ENCODE data around the gene CTSL.

The CTSL gene

GRCh38 chr9:87760529-87760928 is 34.6 kb downstream of the CTSL start:
- no peak for DNase-seq

- no peak for DNase-seq
Measured at GRCh38 chr9:87763286-87763685, 37.4 kb downstream of the CTSL start.

DNA sequence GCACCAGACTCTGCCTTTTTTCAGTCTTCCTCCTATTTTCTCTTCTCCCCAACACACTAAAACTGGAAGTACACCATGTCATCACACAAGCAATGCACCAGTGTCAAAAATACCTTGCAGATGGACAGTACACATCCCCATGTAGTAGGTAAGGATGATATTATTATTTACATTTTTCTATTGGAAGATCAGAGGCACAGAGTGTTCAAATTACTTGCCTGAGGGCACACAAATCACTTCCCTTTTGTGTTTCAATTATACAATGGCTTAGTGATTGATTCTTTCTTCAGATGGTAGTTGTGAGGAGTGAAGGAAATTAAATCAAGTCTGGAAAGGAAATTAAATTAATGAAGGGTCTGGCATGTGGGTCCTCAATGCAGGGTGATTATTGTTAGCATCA is 39.6 kb downstream of the CTSL start:
- DNase-seq = no peak

DNA sequence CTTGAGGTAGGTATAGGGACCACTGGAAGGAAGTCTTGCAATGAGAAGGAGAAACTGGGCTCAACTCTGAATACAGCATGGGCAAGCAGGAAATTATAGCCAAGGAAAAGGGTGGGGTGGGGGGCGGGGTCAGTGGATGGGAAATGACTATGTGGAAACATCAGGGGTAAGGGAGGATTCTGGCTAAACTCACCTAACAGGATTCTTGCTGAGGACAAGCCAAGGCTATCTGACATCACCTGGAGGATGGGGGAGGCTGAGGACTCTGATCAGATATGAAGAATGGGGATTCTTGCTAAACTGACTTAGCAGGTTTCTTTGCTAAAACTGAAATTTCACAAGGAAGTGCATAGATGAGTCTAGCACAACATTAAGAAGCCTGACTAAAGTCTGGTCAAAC is 40.8 kb downstream of the CTSL start:
- DNase-seq = no peak

DNA sequence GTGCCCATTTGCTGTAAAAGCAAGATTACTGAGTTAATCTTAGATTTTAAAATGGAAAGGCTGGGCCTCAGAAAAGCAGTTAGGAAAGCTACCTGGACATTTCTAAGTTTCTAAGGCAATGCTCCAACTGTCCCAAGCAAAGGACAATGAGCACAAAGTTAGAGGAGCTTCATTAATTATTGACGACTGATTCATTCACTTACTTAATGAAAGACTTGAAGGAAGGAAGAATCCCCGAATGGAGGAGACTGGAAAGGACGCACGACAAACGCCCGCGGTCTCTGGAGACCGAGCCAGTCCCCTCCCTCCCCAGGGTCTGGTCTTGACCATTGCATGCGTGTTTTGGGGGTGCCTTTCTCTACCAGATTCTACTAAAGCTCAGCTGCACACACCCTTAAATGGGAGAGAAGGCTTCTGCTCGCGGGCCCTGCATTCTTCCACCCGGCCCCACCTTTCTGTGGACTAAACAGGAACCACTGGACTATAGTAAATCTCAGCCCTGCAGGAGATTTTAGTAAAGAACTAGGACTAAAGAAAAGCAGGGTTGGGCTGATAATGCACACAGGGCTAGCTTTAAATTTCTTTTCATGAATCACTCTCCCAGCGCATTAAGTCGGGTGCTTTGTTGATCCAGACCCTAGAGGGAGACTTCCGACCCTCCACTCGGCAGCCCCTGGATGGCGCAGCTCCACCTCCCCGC is 44.8 kb downstream of the CTSL start:
- no peak for DNase-seq

DNA sequence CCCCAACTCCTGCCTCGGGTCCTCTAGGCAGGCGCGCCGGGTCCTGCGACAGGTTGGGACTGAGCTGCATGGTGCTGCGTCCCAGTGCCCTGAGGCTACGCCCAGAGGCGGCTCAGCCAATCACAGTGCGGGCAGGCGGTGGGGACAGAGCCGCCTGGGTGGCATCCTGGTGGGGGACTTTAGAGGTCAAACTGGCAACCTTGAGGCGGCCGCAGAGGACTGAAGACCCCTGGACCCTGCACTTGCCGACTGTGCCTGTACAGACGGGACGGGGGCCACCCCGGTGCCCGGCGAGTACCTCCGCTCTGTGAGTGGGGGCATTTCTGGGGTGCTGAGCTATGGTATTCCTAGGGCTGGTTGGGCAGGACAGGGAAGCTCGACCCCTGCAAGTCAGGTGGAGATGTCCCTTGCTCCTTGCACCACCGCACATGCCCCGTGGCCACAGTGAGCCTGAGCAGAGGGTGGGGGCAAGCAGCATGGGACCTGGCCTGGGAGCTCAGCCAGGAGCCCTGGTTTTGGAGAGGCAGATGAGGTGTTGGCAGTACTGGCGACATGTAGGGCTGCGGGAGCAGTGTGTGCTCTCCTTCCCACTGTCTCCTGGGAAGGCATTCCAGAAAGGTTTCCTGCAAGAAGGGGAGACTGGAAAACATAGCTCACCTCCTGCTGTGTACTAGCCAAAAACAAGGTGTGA is 45.5 kb downstream of the CTSL start:
- no peak for DNase-seq

DNA sequence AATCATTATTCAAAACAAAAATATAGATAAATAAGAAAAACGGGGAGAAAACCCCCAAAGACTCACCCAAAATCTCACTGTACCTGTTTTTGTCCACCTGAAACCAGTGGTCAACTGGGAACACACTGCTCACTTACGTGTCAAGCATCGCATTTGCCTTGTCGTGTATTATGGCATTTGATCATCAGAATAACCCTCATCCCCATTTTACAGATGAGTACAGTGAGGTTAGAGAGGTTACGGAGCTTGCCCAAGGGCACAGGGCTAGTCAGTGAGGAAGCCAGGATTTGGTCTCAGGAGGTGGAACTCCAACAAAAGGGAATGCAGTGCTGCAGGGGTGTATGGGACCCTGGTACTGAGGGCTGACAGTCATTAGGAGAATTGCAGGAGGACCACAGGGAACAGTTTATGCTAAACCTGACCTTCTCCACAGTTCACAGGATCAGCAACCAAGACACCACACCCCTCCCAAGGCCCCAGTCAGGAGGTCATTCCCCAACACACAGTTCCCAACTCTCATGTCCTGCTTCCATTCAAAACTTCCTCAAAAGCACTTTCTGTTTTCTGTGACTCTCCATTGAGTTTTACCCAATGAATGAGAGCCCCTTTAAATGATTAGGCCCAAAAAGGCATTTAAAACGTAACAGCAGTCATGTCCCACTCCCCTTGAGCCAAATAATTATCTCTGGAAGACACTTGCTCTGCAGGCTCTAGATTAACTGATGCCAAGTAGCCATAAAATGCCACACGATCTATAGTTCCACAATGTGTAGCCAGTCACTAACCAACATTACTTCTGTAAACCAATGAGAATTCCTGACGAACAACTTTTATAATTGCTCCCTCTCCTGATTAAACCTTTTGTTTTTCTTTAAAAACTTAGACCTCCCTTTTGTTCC is 50.8 kb downstream of the CTSL start:
- no peak for DNase-seq

DNA sequence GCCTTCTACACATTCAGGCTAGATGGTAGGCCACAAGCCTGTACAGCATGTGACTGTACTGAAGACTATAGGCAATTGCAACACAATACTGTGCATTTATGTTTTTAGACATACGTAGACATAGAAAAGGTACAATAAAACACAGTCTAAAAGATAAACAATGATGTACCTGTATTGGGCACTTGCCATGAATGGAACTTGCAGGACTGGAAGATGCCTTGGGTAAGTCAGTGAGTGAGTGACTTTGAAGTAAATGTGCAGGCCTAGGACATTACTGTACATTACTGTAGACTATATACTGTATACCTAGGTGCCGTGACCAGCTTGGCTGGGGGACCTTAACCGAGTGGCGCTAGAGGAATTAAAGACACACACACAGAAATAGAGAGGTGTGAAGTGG is 53.1 kb downstream of the CTSL start:
- no peak for DNase-seq
